K562 (cell line): ENCODE measurements around the gene COL15A1.

Experiments
- KAT7 ChIP-seq: sonication (generic); formaldehyde crosslinking; IDR thresholded peaks from 2 replicates; pipeline ENCODE4 v1.8.0; 2022; ENCODE audit warnings: missing genetic modification reagents, mild to moderate bottlenecking, borderline replicate concordance
- MAFK ChIP-seq: IDR thresholded peaks from 2 replicates; pipeline ENCODE4 v1.6.1; 2011; ENCODE audit warnings: low read length, improper control_type of control experiment
- MTF1 ChIP-seq: fragments of 250-450 bp; sonication (Bioruptor Pico); IDR thresholded peaks from 2 replicates; pipeline ENCODE4 v1.9.0; 2021; ENCODE audit warnings: moderate library complexity, mild to moderate bottlenecking, inconsistent platforms, borderline replicate concordance
- SIN3B ChIP-seq: fragments of 450-650 bp; IDR thresholded peaks from 2 replicates; pipeline ENCODE4 v1.6.1; 2017; ENCODE audit warnings: low read depth, mild to moderate bottlenecking, moderate library complexity
- XRCC3 ChIP-seq: fragments of 450-650 bp; IDR thresholded peaks from 2 replicates; pipeline ENCODE4 v1.6.1; 2017; ENCODE audit warnings: mild to moderate bottlenecking, moderate library complexity
- ZKSCAN8 ChIP-seq: fragments of 200-800 bp; sonication (Bioruptor generic); IDR thresholded peaks from 2 replicates; pipeline ENCODE4 v1.6.1; 2016; ENCODE audit warnings: missing genetic modification characterization, missing compliant biosample characterization
- TF ChIP-seq, protein P1 (sequence below), 2 experiments: fragments of 450-650 bp; formaldehyde crosslinking in 1 of 2; IDR thresholded peaks; 2 replicates each; pipeline versions ENCODE4 v1.4.0 to v1.6.1; 2014 to 2020; ENCODE audit warnings: mild to moderate bottlenecking in 2 of 2, borderline replicate concordance in 1 of 2, low read depth in 1 of 2
- TF ChIP-seq, protein P2 (sequence below): sonication (generic); formaldehyde crosslinking; IDR thresholded peaks from 2 replicates; pipeline ENCODE4 v1.8.0; 2022; ENCODE audit warnings: missing genetic modification reagents, mild to moderate bottlenecking, borderline replicate concordance

DNA sequence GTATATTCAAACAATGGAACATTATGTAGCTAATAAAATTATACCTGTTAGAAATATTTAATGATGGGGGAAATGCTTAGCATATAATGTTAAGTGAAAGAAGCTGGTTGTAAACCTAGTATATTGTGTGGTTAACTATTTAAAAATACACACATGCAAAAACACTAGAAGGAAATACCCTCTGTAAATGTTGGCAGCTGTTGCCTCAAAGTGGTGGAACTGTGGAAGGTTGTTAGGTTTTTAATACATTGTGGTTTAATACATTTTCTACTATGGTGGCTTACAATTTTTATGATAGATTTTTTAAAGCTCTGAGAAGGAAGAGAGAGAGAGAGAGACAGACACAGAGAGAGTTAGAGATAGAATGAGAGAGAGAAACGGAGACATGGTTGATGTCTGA is 74.9 kb downstream of the COL15A1 start:
- TF ChIP-seq XRCC3 (no peak), MAFK (no peak), MTF1 (CRISPR knock-in tag) (no peak), KAT7 (no peak), SIN3B (no peak), ZKSCAN8 (no peak)
- TF ChIP-seq, protein P1, sequence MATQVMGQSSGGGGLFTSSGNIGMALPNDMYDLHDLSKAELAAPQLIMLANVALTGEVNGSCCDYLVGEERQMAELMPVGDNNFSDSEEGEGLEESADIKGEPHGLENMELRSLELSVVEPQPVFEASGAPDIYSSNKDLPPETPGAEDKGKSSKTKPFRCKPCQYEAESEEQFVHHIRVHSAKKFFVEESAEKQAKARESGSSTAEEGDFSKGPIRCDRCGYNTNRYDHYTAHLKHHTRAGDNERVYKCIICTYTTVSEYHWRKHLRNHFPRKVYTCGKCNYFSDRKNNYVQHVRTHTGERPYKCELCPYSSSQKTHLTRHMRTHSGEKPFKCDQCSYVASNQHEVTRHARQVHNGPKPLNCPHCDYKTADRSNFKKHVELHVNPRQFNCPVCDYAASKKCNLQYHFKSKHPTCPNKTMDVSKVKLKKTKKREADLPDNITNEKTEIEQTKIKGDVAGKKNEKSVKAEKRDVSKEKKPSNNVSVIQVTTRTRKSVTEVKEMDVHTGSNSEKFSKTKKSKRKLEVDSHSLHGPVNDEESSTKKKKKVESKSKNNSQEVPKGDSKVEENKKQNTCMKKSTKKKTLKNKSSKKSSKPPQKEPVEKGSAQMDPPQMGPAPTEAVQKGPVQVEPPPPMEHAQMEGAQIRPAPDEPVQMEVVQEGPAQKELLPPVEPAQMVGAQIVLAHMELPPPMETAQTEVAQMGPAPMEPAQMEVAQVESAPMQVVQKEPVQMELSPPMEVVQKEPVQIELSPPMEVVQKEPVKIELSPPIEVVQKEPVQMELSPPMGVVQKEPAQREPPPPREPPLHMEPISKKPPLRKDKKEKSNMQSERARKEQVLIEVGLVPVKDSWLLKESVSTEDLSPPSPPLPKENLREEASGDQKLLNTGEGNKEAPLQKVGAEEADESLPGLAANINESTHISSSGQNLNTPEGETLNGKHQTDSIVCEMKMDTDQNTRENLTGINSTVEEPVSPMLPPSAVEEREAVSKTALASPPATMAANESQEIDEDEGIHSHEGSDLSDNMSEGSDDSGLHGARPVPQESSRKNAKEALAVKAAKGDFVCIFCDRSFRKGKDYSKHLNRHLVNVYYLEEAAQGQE (IDR thresholded peaks at IDR 0.05; ENCODE audit: borderline replicate concordance) = no peak
- TF ChIP-seq, protein P1 (CRISPR knock-in tag; IDR thresholded peaks at IDR 0.05; ENCODE audit: low read depth) = no peak
- TF ChIP-seq, protein P2, sequence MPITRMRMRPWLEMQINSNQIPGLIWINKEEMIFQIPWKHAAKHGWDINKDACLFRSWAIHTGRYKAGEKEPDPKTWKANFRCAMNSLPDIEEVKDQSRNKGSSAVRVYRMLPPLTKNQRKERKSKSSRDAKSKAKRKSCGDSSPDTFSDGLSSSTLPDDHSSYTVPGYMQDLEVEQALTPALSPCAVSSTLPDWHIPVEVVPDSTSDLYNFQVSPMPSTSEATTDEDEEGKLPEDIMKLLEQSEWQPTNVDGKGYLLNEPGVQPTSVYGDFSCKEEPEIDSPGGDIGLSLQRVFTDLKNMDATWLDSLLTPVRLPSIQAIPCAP (CRISPR knock-in tag) = no peak
